IMR-90 (cell line): ENCODE measurements around the gene RPS19. TPM values are rescaled to one million over a fixed set of nuclear protein-coding genes. Genes with fewer than 3 reads are reported as not detected.

Experiments used
- ATAC-seq: fragments of 200-7000 bp; cut with Tn5 transposase; 2 replicates; pipeline ENCODE4 v1.9.1; 2020; ENCODE audit warnings: low read depth, mild to moderate bottlenecking, moderate library complexity
- BruUV-seq: library from RNA; stranded (reverse); fragments of 400-500 nt; replicated peaks from 2 replicates; lab custom pipeline; 2021; lab: Mats Ljungman, UMichigan
- CTCF ChIA-PET: fragments of 300-600 bp; formaldehyde crosslinking; extraction: SDS; loops from one replicate; lab custom pipeline; 2021; ENCODE audit warnings: antibody characterized with exemption; lab: Yijun Ruan, JAX
- POLR2A ChIA-PET: fragments of 300-600 bp; sonication (Branson Sonifier 250); formaldehyde crosslinking; loops from one replicate; lab custom pipeline; 2022; ENCODE audit warnings: antibody characterized with exemption; ENCODE audit not compliant: unreplicated experiment; lab: Charles Lee
- DNase-seq: peaks from one replicate; pipeline ENCODE4 v3.0.0; 2013
- H2AFZ ChIP-seq: replicated peaks from 2 replicates; pipeline ENCODE3; 2013; ENCODE audit warnings: low read length, mild to moderate bottlenecking; ENCODE audit not compliant: poor library complexity
- H2AK5ac ChIP-seq: 2 replicates; pipeline ENCODE4 v1.6.1; 2013; ENCODE audit warnings: low read depth, low read length, inconsistent platforms
- H2AK9ac ChIP-seq: replicated peaks from 2 replicates; pipeline ENCODE3; 2013; ENCODE audit warnings: mild to moderate bottlenecking, low read depth, low read length, moderate library complexity; ENCODE audit not compliant: poor library complexity
- H2BK120ac ChIP-seq: 2 replicates; pipeline ENCODE4 v1.6.1; 2013; ENCODE audit warnings: low read depth, low read length, inconsistent platforms
- H2BK15ac ChIP-seq: 3 replicates; pipeline ENCODE4 v1.6.1; 2013; ENCODE audit warnings: low read depth, low read length, inconsistent platforms
- H2BK20ac ChIP-seq: 2 replicates; pipeline ENCODE4 v1.6.1; 2013; ENCODE audit warnings: low read depth, mild to moderate bottlenecking, inconsistent platforms, low read length, moderate library complexity
- H2BK5ac ChIP-seq: 2 replicates; pipeline ENCODE4 v1.6.1; 2013; ENCODE audit warnings: mild to moderate bottlenecking, low read depth, low read length, inconsistent platforms; ENCODE audit not compliant: poor library complexity, severe bottlenecking
- H3K14ac ChIP-seq: replicated peaks from 2 replicates; pipeline ENCODE4 v1.6.1; 2013; ENCODE audit warnings: low read depth, low read length, inconsistent platforms
- H3K18ac ChIP-seq: 2 replicates; pipeline ENCODE4 v1.6.1; 2013; ENCODE audit warnings: low read depth, low read length, control low read depth
- H3K23ac ChIP-seq: 2 replicates; pipeline ENCODE4 v1.6.1; 2013; ENCODE audit warnings: low read depth, low read length, inconsistent platforms
- H3K27ac ChIP-seq: 2 replicates; pipeline ENCODE4 v1.5.1; 2013; ENCODE audit warnings: mild to moderate bottlenecking, control low read depth, low read length; ENCODE audit not compliant: insufficient read depth
- H3K27me3 ChIP-seq: 2 replicates; pipeline ENCODE4 v1.6.1; 2013; ENCODE audit warnings: low read length; ENCODE audit not compliant: control insufficient read depth, insufficient read depth
- H3K36me3 ChIP-seq: 2 replicates; pipeline ENCODE4 v1.6.1; 2013; ENCODE audit warnings: low read length, mixed read lengths; ENCODE audit not compliant: control insufficient read depth, insufficient read depth
- H3K4ac ChIP-seq: 2 replicates; pipeline ENCODE4 v1.6.1; 2013; ENCODE audit warnings: low read depth, low read length, inconsistent platforms
- H3K4me1 ChIP-seq: 2 replicates; pipeline ENCODE4 v1.6.1; 2013; ENCODE audit warnings: low read length, mixed read lengths; ENCODE audit not compliant: control insufficient read depth, insufficient read depth
- H3K4me2 ChIP-seq: 2 replicates; pipeline ENCODE4 v1.6.1; 2013; ENCODE audit warnings: low read depth, mild to moderate bottlenecking, control low read depth, low read length, moderate library complexity
- H3K4me3 ChIP-seq: 2 replicates; pipeline ENCODE4 v1.5.1; 2013; ENCODE audit warnings: low read depth, mild to moderate bottlenecking, control low read depth, low read length, moderate library complexity; ENCODE audit not compliant: insufficient read depth
- H3K56ac ChIP-seq: 2 replicates; pipeline ENCODE4 v1.6.1; 2013; ENCODE audit warnings: low read length, inconsistent platforms; ENCODE audit not compliant: insufficient read depth; ENCODE audit errors: extremely low read depth
- H3K79me1 ChIP-seq, 2 experiments: 2 replicates each; pipeline ENCODE4 v1.6.1; 2013; ENCODE audit warnings: low read length in 2 of 2, inconsistent platforms in 1 of 2, low read depth in 1 of 2
- H3K9ac ChIP-seq: 2 replicates; pipeline ENCODE4 v1.6.1; 2013; ENCODE audit warnings: low read depth, low read length, control low read depth
- H3K9me1 ChIP-seq: 2 replicates; pipeline ENCODE4 v1.6.1; 2013; ENCODE audit warnings: low read length, inconsistent platforms; ENCODE audit not compliant: insufficient read depth
- H3K9me3 ChIP-seq: 2 replicates; pipeline ENCODE4 v1.6.1; 2013; ENCODE audit warnings: low read length; ENCODE audit not compliant: control insufficient read depth, insufficient read depth
- H4K20me1 ChIP-seq: 2 replicates; pipeline ENCODE4 v1.6.1; 2013; ENCODE audit warnings: low read length, inconsistent platforms; ENCODE audit not compliant: insufficient read depth
- H4K5ac ChIP-seq: 2 replicates; pipeline ENCODE4 v1.6.1; 2013; ENCODE audit warnings: mild to moderate bottlenecking, low read depth, low read length, control low read depth
- H4K8ac ChIP-seq, 2 experiments: 2 replicates each; pipeline ENCODE4 v1.6.1; 2013; ENCODE audit warnings: low read depth in 2 of 2, low read length in 2 of 2, control low read depth in 1 of 2, inconsistent platforms in 1 of 2
- H4K91ac ChIP-seq: 2 replicates; pipeline ENCODE4 v1.6.1; 2013; ENCODE audit warnings: low read depth, low read length, inconsistent platforms; ENCODE audit not compliant: insufficient read depth
- BHLHE40 ChIP-seq: fragments of 150-350 bp; IDR thresholded peaks from 2 replicates; pipeline ENCODE4 v1.6.1; 2016; ENCODE audit warnings: mild to moderate bottlenecking, low read depth, low read length
- CEBPB ChIP-seq: IDR thresholded peaks from 2 replicates; pipeline ENCODE4 v1.6.1; 2012; ENCODE audit warnings: low read depth, low read length, improper control_type of control experiment
- CHD1 ChIP-seq: IDR thresholded peaks from 2 replicates; pipeline ENCODE4 v1.6.1; 2012; ENCODE audit warnings: low read depth, low read length, improper control_type of control experiment
- FOS ChIP-seq: fragments of 150-350 bp; IDR thresholded peaks from 2 replicates; pipeline ENCODE4 v1.6.1; 2016; ENCODE audit warnings: low read depth, low read length
- MAFK ChIP-seq: IDR thresholded peaks from 2 replicates; pipeline ENCODE4 v1.6.1; 2012; ENCODE audit warnings: low read depth, low read length, improper control_type of control experiment
- MAZ ChIP-seq: IDR thresholded peaks from 2 replicates; pipeline ENCODE4 v1.6.1; 2012; ENCODE audit warnings: low read depth, mild to moderate bottlenecking, low read length, improper control_type of control experiment, moderate library complexity, borderline replicate concordance
- MXI1 ChIP-seq: IDR thresholded peaks from 2 replicates; pipeline ENCODE4 v1.6.1; 2012; ENCODE audit warnings: low read depth, mild to moderate bottlenecking, low read length, moderate library complexity, borderline replicate concordance
- NFE2L2 ChIP-seq: fragments of 150-350 bp; IDR thresholded peaks from 2 replicates; pipeline ENCODE4 v1.6.1; 2016; ENCODE audit warnings: low read depth, mild to moderate bottlenecking, low read length
- RAD21 ChIP-seq: IDR thresholded peaks from 2 replicates; pipeline ENCODE4 v1.6.1; 2012; ENCODE audit warnings: low read length, improper control_type of control experiment
- RCOR1 ChIP-seq: IDR thresholded peaks from 2 replicates; pipeline ENCODE4 v1.6.1; 2012; ENCODE audit warnings: mild to moderate bottlenecking, low read length, improper control_type of control experiment; ENCODE audit not compliant: insufficient replicate concordance
- RFX5 ChIP-seq: IDR thresholded peaks from 2 replicates; pipeline ENCODE4 v1.8.0; 2012; ENCODE audit warnings: low read depth, mild to moderate bottlenecking, low read length, moderate library complexity
- SMC3 ChIP-seq: fragments of 150-350 bp; IDR thresholded peaks from 2 replicates; pipeline ENCODE4 v1.6.1; 2016; ENCODE audit warnings: low read depth, mild to moderate bottlenecking, antibody characterized with exemption, low read length, moderate library complexity
- WGBS, 2 experiments: methylation state at CpG; one replicate each; pipeline versions ENCODE4 v1.1.5 to v1.1.7; 2013; ENCODE audit warnings: missing lambda C conversion rate in 2 of 2; ENCODE audit not compliant: insufficient read length in 1 of 2; ENCODE audit errors: extremely low coverage in 2 of 2; 5-methylcytosine and 5-hydroxymethylcytosine counted together
- dilution Hi-C: fragments of 300-500 bp; cut with HindIII; formaldehyde crosslinking; loops from one replicate; pipeline ENCODE4 v1.14.3; 2018; ENCODE audit warnings: low sequenced_read_pairs; ENCODE audit not compliant: unreplicated experiment
- in situ Hi-C: fragments of 300-500 bp; cut with MboI; formaldehyde crosslinking; loops from 3 replicates; pipeline ENCODE4 v1.14.3; 2019; ENCODE audit warnings: low sequenced_read_pairs, inconsistent platforms, mixed read lengths
- intact Hi-C: fragments of 100-400 bp; cut with micrococcal nuclease; formaldehyde crosslinking; loops from 2 replicates; pipeline ENCODE4 v1.10.0; 2022
- polyA plus RNA-seq, 3 experiments: library from polyadenylated mRNA; depleted of rRNA; stranded (reverse); fragments of >200 nt; gene quantifications; 2 replicates each; pipeline ENCODE4 v1.2.3, GENCODE V29; 2012; ENCODE audit warnings: low replicate concordance in 1 of 3
- total RNA-seq: library from RNA; depleted of rRNA; stranded (reverse); fragments of >200 nt; gene quantifications from 2 replicates; pipeline ENCODE4 v1.2.3, GENCODE V29; 2012
- TF ChIP-seq, protein P1 (sequence below): conservative IDR thresholded peaks from 2 replicates; pipeline ENCODE4 v1.5.1; 2012; ENCODE audit warnings: mild to moderate bottlenecking, low read depth, low read length, improper control_type of control experiment
- TF ChIP-seq, protein P2 (sequence below): fragments of 150-350 bp; IDR thresholded peaks from 2 replicates; pipeline ENCODE4 v1.6.1; 2017; ENCODE audit warnings: mild to moderate bottlenecking, antibody characterized with exemption, low read length, low read depth
- TF ChIP-seq, protein P3 (sequence below): fragments of 150-350 bp; IDR thresholded peaks from 2 replicates; pipeline ENCODE4 v1.6.1; 2016; ENCODE audit warnings: low read depth, mild to moderate bottlenecking, low read length, moderate library complexity, borderline replicate concordance

Gene RPS19
- total and polyA plus RNA-seq, 2 of the 4 experiments (the other 2 are of a cell fraction) = 230 to 3,988 TPM

DNA sequence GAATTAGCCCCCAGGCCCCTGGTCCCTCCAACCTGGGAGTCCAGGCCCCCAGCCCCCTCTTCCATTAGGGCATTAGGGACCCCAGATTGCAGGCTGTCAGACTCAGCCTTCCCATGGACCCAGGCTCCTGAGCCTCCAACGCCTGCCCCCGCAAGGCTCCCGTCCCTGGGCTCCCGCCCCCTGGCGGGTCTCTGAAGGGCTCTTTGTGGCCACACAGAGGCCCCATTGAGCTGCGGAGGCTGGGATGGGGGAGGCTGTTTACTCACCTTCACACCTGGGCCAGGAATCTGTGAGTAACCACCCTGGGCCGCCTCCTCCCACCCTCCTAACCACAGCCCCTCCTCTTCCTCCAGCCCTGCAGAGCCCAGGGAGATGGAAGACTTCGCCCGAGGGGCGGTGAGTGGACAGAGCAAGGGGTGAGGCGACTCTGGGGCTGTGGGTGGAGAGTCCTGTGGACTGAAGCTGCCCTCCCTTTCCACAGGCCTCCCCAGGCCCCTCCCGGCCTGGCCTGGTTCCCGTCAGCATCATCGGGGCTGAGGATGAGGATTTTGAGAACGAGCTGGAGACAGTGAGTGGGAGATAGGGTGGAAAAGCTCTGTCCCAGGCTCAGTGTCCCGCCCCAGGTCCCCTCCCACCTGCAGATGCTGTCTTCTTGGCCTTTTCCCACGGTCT is 27.8 kb downstream of the RPS19 start:
- Histone ChIP-seq H3K9me1 (peaks cover 11% of the 10 kb centered on the region), H3K79me1 (peaks cover 39 to 71% of the 10 kb centered on the region in 2 experiments), H3K9ac (no peak overlapping the region), H3K4ac (no peak overlapping the region), H3K18ac (no peak overlapping the region), H4K5ac (no peak overlapping the region), H3K9me3 (no peaks in the 10 kb centered on the region), H3K36me3 (peaks cover 33% of the 10 kb centered on the region), H3K4me1 (peaks cover 8% of the 10 kb centered on the region), H3K27ac (no peak overlapping the region), H2AK5ac (no peak overlapping the region), H4K8ac (no peak overlapping the region), H3K23ac (no peak overlapping the region), H2BK20ac (no peak overlapping the region), H4K20me1 (peaks cover 37% of the 10 kb centered on the region), H2BK120ac (no peak overlapping the region), H2BK5ac (no peak overlapping the region), H3K27me3 (no peaks in the 10 kb centered on the region), H3K56ac (no peak overlapping the region), H4K91ac (no peak overlapping the region), H3K4me2 (no peak overlapping the region), H2AK9ac (no peak overlapping the region), H3K4me3 (no peak overlapping the region), H3K14ac (no peak overlapping the region), H2BK15ac (no peak overlapping the region), H2AFZ (no peak overlapping the region)
- CTCF ChIA-PET = interaction anchor here (1.0 kb wide), 1 partner anchor 28 kb away, joined by 3 read pairs; the partner anchor contains the start of gene RPS19
- 71% methylated on average over 1 of the region's 17 CpGs; no CpG with 5 or more reads in 1 of the 2 experiments for WGBS, 2 experiments
- POLR2A ChIA-PET = no interaction called here
- in situ Hi-C loops (no loop called here), intact Hi-C loops (loop anchor here (10.0 kb wide), 1 partner anchor 147 kb away; no protein-coding TSS in a partner anchor), dilution Hi-C loops (no loop called here)
- ATAC-seq (no peak), DNase-seq (peak; percentile 64)
- no TSS peak for BruUV-seq
- TF ChIP-seq FOS (no peak), BHLHE40 (no peak), MXI1 (no peak), RCOR1 (no peak), CHD1 (no peak), SMC3 (no peak), MAZ (no peak), MAFK (no peak), NFE2L2 (no peak), CEBPB (no peak), RAD21 (no peak; the same call in 1 of the 2 replicates), RFX5 (no peak)
- TF ChIP-seq, protein P1, sequence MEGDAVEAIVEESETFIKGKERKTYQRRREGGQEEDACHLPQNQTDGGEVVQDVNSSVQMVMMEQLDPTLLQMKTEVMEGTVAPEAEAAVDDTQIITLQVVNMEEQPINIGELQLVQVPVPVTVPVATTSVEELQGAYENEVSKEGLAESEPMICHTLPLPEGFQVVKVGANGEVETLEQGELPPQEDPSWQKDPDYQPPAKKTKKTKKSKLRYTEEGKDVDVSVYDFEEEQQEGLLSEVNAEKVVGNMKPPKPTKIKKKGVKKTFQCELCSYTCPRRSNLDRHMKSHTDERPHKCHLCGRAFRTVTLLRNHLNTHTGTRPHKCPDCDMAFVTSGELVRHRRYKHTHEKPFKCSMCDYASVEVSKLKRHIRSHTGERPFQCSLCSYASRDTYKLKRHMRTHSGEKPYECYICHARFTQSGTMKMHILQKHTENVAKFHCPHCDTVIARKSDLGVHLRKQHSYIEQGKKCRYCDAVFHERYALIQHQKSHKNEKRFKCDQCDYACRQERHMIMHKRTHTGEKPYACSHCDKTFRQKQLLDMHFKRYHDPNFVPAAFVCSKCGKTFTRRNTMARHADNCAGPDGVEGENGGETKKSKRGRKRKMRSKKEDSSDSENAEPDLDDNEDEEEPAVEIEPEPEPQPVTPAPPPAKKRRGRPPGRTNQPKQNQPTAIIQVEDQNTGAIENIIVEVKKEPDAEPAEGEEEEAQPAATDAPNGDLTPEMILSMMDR = no peak
- TF ChIP-seq, protein P2, sequence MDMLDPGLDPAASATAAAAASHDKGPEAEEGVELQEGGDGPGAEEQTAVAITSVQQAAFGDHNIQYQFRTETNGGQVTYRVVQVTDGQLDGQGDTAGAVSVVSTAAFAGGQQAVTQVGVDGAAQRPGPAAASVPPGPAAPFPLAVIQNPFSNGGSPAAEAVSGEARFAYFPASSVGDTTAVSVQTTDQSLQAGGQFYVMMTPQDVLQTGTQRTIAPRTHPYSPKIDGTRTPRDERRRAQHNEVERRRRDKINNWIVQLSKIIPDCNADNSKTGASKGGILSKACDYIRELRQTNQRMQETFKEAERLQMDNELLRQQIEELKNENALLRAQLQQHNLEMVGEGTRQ = no peak
- TF ChIP-seq, protein P3, sequence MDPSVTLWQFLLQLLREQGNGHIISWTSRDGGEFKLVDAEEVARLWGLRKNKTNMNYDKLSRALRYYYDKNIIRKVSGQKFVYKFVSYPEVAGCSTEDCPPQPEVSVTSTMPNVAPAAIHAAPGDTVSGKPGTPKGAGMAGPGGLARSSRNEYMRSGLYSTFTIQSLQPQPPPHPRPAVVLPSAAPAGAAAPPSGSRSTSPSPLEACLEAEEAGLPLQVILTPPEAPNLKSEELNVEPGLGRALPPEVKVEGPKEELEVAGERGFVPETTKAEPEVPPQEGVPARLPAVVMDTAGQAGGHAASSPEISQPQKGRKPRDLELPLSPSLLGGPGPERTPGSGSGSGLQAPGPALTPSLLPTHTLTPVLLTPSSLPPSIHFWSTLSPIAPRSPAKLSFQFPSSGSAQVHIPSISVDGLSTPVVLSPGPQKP = no peak
